Gastrocnemius medialis (tissue), 4 donors: ENCODE measurements around the gene POLR3C. TPM values are rescaled to one million over a fixed set of nuclear protein-coding genes. Genes with fewer than 3 reads are reported as not detected.

Source experiments
- ATAC-seq, 2 donors: fragments of 150-250 bp; one replicate each; pipeline ENCODE4 v1.9.1; 2016
- DNase-seq, 2 donors: peaks; one replicate each; pipeline ENCODE4 v3.0.0-alpha.2; 2019
- H3K27ac ChIP-seq, 4 donors: fragments of 200-600 bp; sonication (generic); 1 replicate in 1 of 4; 2 replicates in 3 of 4; pipeline ENCODE4 v1.5.1; 2016 to 2018; ENCODE audit warnings: mild to moderate bottlenecking in 2 of 4, moderate library complexity in 1 of 4
- H3K27me3 ChIP-seq, 3 donors: fragments of 200-600 bp; sonication (generic) in 2 of 3; 1 replicate in 1 of 3; 2 replicates in 2 of 3; pipeline versions ENCODE4 v1.5.1 to v1.6.0; 2016 to 2019; ENCODE audit warnings: mild to moderate bottlenecking in 1 of 3, moderate library complexity in 1 of 3
- H3K36me3 ChIP-seq, 2 donors: fragments of 200-600 bp; sonication (generic) in 1 of 2; one replicate each; pipeline ENCODE4 v1.5.1; 2017 to 2018
- H3K4me1 ChIP-seq, 2 donors: fragments of 200-600 bp; sonication (generic) in 1 of 2; one replicate each; pipeline ENCODE4 v1.5.1; 2016 to 2017; ENCODE audit warnings: mild to moderate bottlenecking in 2 of 2
- H3K4me3 ChIP-seq, 4 donors: fragments of 200-600 bp; sonication (generic) in 3 of 4; 1 replicate in 1 of 4; 2 replicates in 3 of 4; pipeline ENCODE4 v1.5.1; 2016 to 2019; ENCODE audit warnings: mild to moderate bottlenecking in 2 of 4
- H3K9me3 ChIP-seq, 3 donors: fragments of 200-600 bp; sonication (generic) in 2 of 3; 1 replicate in 1 of 3; 2 replicates in 2 of 3; pipeline ENCODE4 v1.5.1; 2016 to 2019
- CTCF ChIP-seq, 5 experiments: fragments of 450-650 bp in 3 of 5; fragments of 200-600 bp in 2 of 5; sonication (generic) in 2 of 5; IDR thresholded peaks in 4 of 5; conservative IDR thresholded peaks in 1 of 5; 1 replicate in 4 of 5; 2 replicates in 1 of 5; pipeline ENCODE4 v1.5.1; 2016 to 2019; ENCODE audit warnings: antibody characterized with exemption in 5 of 5, mild to moderate bottlenecking in 3 of 5, moderate library complexity in 3 of 5
- POLR2A ChIP-seq, 2 donors: fragments of 450-650 bp; IDR thresholded peaks; one replicate each; pipeline ENCODE4 v1.6.1; 2017; ENCODE audit warnings: antibody characterized with exemption in 2 of 2, mild to moderate bottlenecking in 2 of 2, moderate library complexity in 2 of 2
- in situ Hi-C, 4 donors: fragments of 200-750 bp; cut with MboI; loops; one replicate each; pipeline versions ENCODE4 v1.15.0 to v1.8.0; 2017; ENCODE audit warnings: low sequenced_read_pairs in 4 of 4
- intact Hi-C: fragments of 100-400 bp; cut with DNase I; formaldehyde crosslinking; loops from one replicate; pipeline ENCODE4 v1.15.1; 2023; ENCODE audit warnings: low total_unique reads
- total RNA-seq, 4 donors: library from RNA; depleted of rRNA; stranded (reverse); fragments of >200 nt; gene quantifications; one replicate each; pipeline versions ENCODE4 v1.1.0 to v1.2.3, GENCODE V29; 2016

The POLR3C gene
- total RNA-seq, 4 donors from 2014 or later = 23.0 to 27.8 (median 26.4) TPM

DNA sequence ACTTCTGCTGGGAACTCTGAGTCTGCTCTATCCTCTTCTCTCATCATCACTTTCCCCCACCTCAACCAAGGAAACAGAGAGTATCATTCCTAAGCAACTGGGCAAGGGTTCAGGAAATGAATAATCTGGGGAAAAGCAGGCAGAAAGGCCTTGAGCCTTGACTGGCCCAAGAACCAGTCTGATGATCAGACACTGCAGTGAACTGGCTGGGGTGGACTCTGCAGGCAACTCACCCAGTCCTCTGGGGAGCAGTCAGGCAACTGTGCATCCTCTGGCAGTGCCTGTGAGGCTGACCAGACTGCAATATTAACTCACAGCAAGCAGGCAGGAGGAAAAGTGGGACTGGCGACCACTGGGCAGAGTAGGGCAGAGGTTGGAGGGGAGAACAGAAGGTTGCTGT, 60.7 kb downstream of the POLR3C start:
- no peaks in the 10 kb centered on the region for H3K9me3 ChIP-seq
- no peak for ATAC-seq
- DNase-seq = no peak
- H3K4me1 ChIP-seq = peaks cover 10% of the 10 kb centered on the region in 2 donors
- TF ChIP-seq CTCF (IDR thresholded peaks at IDR 0.05 in 4 of 5, conservative IDR thresholded peaks at IDR 0.05 in 1 of 5) (no peak), POLR2A (IDR thresholded peaks at IDR 0.05) (no peak)
- H3K4me3 ChIP-seq = no peak overlapping the region
- intact Hi-C loops = no loop called here
- H3K27ac ChIP-seq = no peak overlapping the region
- no peaks in the 10 kb centered on the region for H3K36me3 ChIP-seq
- in situ Hi-C loops = no loop called here
- H3K27me3 ChIP-seq = no peaks in the 10 kb centered on the region

GRCh38 chr1:145885738-145886287, 61.8 kb downstream of the POLR3C start, which contains the start of gene ANKRD35:
Gene ANKRD35, minus strand, starts transcription at chr1:145885866. Its CDS starts 108 bp downstream, at chr1:145885758.
- in situ Hi-C loops = no loop called here
- TF ChIP-seq CTCF (IDR thresholded peaks at IDR 0.05 in 4 of 5, conservative IDR thresholded peaks at IDR 0.05 in 1 of 5) = no peak
- TF ChIP-seq POLR2A (IDR thresholded peaks at IDR 0.05) = no peak
- Histone ChIP-seq H3K27me3 (no peaks in the 10 kb centered on the region), H3K27ac (peak within 1 kb of the TSS; percentile 55 to 65 (median 61)), H3K9me3 (no peaks in the 10 kb centered on the region), H3K4me3 (peak within 1 kb of the TSS; percentile 66 to 72 (median 68)), H3K4me1 (peaks cover 19 to 21% of the 10 kb centered on the region in 2 donors), H3K36me3 (no peaks in the 10 kb centered on the region)
- intact Hi-C loops = no loop called here
- peak; percentile 74 to 77 for ATAC-seq
- DNase-seq = peak; percentile 81 to 82

DNA sequence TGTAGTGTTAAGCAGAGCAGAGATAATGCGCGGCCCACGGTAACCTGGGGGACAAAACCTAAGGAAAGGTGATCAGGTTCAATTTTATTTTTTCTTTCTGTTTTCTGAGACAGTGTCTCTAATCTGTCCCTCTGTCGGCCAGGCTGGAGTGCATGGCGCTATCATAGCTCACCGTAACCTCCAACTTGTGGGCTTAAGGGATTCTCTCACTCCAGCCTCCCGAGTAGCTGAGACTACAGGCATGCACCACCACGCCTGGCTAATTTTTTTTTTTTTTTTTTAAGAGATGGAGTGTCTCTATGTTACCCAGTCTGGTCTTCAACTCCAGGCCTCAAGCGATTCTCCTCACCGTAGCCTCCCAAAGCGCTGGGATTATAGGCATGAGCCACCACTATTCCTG, 62.4 kb downstream of the POLR3C start:
- Histone ChIP-seq H3K27ac (peak overlapping the region; percentile 55 to 65 (median 61)), H3K9me3 (no peaks in the 10 kb centered on the region), H3K27me3 (no peaks in the 10 kb centered on the region), H3K4me1 (peaks cover 25 to 27% of the 10 kb centered on the region in 2 donors), H3K4me3 (peak overlapping the region; percentile 66 to 72 (median 68)), H3K36me3 (no peaks in the 10 kb centered on the region)
- TF ChIP-seq CTCF (IDR thresholded peaks at IDR 0.05 in 4 of 5, conservative IDR thresholded peaks at IDR 0.05 in 1 of 5) (no peak), POLR2A (IDR thresholded peaks at IDR 0.05) (no peak)
- intact Hi-C loops (no loop called here), in situ Hi-C loops (no loop called here)
- DNase-seq (no peak), ATAC-seq (no peak)

DNA sequence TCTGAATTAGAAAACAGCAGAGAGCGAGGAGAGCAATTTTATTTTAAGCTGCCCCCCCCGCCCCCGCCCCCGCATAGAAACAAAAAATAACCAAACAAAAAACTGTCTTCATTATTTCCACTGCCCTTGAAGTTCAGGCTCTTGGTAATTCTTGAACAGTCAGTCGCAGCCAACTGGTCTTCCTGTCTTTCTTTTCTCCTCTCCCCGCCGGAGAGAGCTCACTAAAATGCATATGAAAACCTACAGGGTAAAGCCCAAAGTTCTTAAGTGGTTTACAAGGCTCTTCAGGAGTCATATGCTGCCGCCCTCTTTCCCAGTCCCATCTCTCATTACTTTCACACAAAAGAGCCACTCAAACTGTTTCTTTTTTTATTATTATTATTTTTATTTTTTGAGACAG, 62.8 kb downstream of the POLR3C start:
- in situ Hi-C loops (no loop called here), intact Hi-C loops (no loop called here)
- H3K9me3 ChIP-seq = no peaks in the 10 kb centered on the region
- H3K4me3 ChIP-seq = no peak overlapping the region
- peaks cover 29 to 31% of the 10 kb centered on the region in 2 donors for H3K4me1 ChIP-seq
- H3K27me3 ChIP-seq = no peaks in the 10 kb centered on the region
- H3K27ac ChIP-seq = peak overlapping the region in 3 of 4 donors; percentile 60 to 65 (median 62)
- ATAC-seq (no peak), DNase-seq (no peak)
- no peak for TF ChIP-seq CTCF (IDR thresholded peaks at IDR 0.05 in 4 of 5, conservative IDR thresholded peaks at IDR 0.05 in 1 of 5)
- TF ChIP-seq POLR2A (IDR thresholded peaks at IDR 0.05) = no peak
- H3K36me3 ChIP-seq = no peaks in the 10 kb centered on the region

GRCh38 chr1:145887631-145888030, 63.6 kb downstream of the POLR3C start:
- TF ChIP-seq POLR2A (IDR thresholded peaks at IDR 0.05) = no peak
- TF ChIP-seq CTCF (IDR thresholded peaks at IDR 0.05 in 4 of 5, conservative IDR thresholded peaks at IDR 0.05 in 1 of 5) = no peak
- Histone ChIP-seq H3K36me3 (no peaks in the 10 kb centered on the region), H3K27me3 (no peaks in the 10 kb centered on the region), H3K9me3 (no peaks in the 10 kb centered on the region), H3K4me1 (peaks cover 34 to 38% of the 10 kb centered on the region in 2 donors), H3K4me3 (no peak overlapping the region), H3K27ac (peak overlapping the region in 2 of 4 donors; percentile 62 to 65)
- no peak for ATAC-seq
- no peak for DNase-seq
- intact Hi-C loops (no loop called here), in situ Hi-C loops (no loop called here)
